Effector memory CD4-positive, alpha-beta T cell (primary cell): ENCODE measurements around the gene KCNA10.

Experiments used
- DNase-seq, 3 donors: peaks; one replicate each; pipeline ENCODE4 v3.0.0-alpha.2; 2020
- H3K27ac ChIP-seq: 2 replicates; pipeline ENCODE4 v1.7.0; 2013; ENCODE audit warnings: mild to moderate bottlenecking, low read length, moderate library complexity; ENCODE audit not compliant: insufficient read depth, poor library complexity, severe bottlenecking
- H3K27me3 ChIP-seq: replicated peaks from 2 replicates; pipeline ENCODE4 v1.7.0; 2013; ENCODE audit warnings: mild to moderate bottlenecking, low read length; ENCODE audit not compliant: insufficient read depth, control insufficient read depth, poor library complexity, severe bottlenecking
- H3K36me3 ChIP-seq: 2 replicates; pipeline ENCODE4 v1.7.0; 2013; ENCODE audit warnings: mild to moderate bottlenecking, low read length, moderate library complexity; ENCODE audit not compliant: control insufficient read depth, insufficient read depth
- H3K4me1 ChIP-seq: 2 replicates; pipeline ENCODE4 v1.7.0; 2013; ENCODE audit warnings: low read length, mild to moderate bottlenecking; ENCODE audit not compliant: control insufficient read depth, insufficient read depth, poor library complexity, severe bottlenecking
- H3K4me3 ChIP-seq: 2 replicates; pipeline ENCODE4 v1.7.0; 2013; ENCODE audit warnings: low read length, low read depth, mild to moderate bottlenecking; ENCODE audit not compliant: insufficient read depth, poor library complexity, severe bottlenecking
- H3K9me3 ChIP-seq: 2 replicates; pipeline ENCODE4 v1.7.0; 2013; ENCODE audit warnings: mild to moderate bottlenecking, low read length, moderate library complexity; ENCODE audit not compliant: control insufficient read depth
- total RNA-seq, 3 donors: gene quantifications; one replicate each; lab custom pipeline; 2026; lab: John Stamatoyannopoulos, UW

The KCNA10 gene
- 0 reads per million in 3 donors for total RNA-seq

DNA sequence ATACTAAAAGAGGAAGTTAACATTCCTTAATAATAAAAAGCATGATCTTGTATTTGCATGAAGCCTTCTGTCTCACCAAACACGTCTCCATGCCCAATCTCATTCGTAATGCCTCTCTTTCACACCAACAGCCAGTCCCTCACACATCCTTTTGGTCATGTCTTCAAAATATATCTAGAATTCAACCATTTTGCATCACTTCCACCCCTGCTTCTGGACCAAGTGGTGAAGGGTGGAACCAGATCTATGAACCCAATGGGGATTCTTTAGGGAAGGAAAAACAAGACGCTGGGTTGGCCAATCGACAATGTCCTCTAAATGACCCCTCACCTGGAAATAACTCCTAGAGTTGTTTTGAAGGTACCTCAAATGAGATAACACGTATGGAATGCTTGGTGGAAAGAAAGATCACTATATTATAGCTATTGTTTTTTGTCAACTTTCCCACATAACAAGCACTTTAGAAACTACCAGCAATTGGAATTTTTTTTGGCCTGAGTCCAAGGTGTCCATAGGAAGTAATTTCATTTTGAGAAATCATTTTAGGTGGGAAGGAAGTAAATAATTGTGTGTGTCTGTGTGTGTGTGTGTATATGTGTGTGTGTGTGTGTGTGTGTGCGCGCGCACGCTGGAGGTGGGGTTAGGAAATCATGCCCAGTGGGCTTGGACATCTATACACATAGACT, at the start of gene KCNA10:
KCNA10 (minus strand) TSS at position 51 of the 686 bp plus-strand sequence. CDS start 388 bp downstream, outside the sequence.
- H3K36me3 ChIP-seq, result no peaks in the 10 kb centered on the region
- H3K4me1 ChIP-seq, result peaks cover 1% of the 10 kb centered on the region
- H3K27ac ChIP-seq, result no peak within 1 kb of the TSS
- no peak within 1 kb of the TSS for H3K4me3 ChIP-seq
- no peaks in the 10 kb centered on the region for H3K27me3 ChIP-seq
- no peak for DNase-seq
- no peaks in the 10 kb centered on the region for H3K9me3 ChIP-seq

DNA sequence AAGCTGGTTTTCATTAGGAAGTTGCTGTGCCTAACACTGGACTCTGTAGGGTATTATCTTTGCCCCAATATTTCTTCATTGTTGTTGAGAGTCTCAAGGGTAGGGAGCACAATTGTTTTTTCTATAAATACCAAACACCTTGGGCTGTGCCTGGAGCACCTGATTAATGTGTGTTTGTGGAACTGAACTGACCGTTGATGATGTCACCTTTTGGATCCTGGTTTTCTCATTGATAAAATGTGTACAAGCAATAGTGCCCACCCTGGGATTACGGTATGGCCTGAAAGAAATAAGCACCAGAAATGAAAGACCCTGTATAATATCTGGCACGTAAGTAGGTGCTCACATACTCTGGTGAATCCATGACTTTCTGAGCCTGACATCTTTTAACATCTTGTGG, 47.9 kb upstream of the KCNA10 start:
- no peaks in the 10 kb centered on the region for H3K4me1 ChIP-seq
- no peaks in the 10 kb centered on the region for H3K9me3 ChIP-seq
- DNase-seq, result no peak
- no peaks in the 10 kb centered on the region for H3K36me3 ChIP-seq
- H3K4me3 ChIP-seq, result no peak overlapping the region
- H3K27me3 ChIP-seq, result no peaks in the 10 kb centered on the region
- no peak overlapping the region for H3K27ac ChIP-seq

DNA sequence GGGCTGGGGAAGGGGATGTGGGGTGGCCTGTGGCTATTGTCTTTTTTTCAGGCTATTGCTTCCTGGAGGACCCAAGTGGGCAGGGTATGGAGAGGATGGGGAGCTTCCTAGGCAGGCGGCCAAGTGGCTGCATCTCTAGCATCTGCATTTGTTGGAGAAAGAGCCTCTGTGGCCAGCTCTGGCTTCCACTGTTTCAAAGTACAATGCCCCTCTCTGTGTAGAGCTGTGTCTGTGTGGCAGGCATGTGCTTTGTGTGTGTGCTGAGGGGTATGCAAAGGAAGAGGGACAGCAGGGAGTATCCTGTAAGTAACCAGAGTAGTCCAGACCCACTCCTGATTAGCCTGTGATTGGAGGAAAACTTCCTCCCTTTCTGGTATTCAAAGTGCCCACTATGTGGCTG, 46.6 kb upstream of the KCNA10 start:
- no peak overlapping the region for H3K27ac ChIP-seq
- H3K4me3 ChIP-seq, result no peak overlapping the region
- no peaks in the 10 kb centered on the region for H3K4me1 ChIP-seq
- no peaks in the 10 kb centered on the region for H3K9me3 ChIP-seq
- no peaks in the 10 kb centered on the region for H3K27me3 ChIP-seq
- DNase-seq, result no peak
- no peaks in the 10 kb centered on the region for H3K36me3 ChIP-seq

DNA sequence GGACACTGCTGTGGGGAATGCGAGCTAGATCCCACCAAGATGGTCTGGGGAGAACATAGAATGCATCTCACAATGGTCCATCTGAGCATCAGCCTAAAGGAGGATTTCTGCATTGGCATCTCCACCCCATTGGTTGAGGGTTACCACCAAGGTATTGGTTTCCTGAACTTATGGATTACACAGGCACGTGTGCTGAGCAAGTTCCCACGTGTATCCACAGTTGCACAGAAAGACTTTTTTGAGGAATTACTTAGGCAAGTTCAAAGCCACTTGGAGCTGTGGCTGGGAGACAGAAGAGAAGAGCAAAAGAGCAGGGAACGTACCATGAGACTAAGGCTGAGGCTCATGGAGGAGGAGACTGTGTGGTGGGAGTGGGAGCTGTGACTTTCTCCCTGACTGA, 44.1 kb upstream of the KCNA10 start:
- no peaks in the 10 kb centered on the region for H3K27me3 ChIP-seq
- DNase-seq, result no peak
- H3K9me3 ChIP-seq, result no peaks in the 10 kb centered on the region
- no peak overlapping the region for H3K4me3 ChIP-seq
- no peaks in the 10 kb centered on the region for H3K36me3 ChIP-seq
- no peak overlapping the region for H3K27ac ChIP-seq
- H3K4me1 ChIP-seq, result no peaks in the 10 kb centered on the region

DNA sequence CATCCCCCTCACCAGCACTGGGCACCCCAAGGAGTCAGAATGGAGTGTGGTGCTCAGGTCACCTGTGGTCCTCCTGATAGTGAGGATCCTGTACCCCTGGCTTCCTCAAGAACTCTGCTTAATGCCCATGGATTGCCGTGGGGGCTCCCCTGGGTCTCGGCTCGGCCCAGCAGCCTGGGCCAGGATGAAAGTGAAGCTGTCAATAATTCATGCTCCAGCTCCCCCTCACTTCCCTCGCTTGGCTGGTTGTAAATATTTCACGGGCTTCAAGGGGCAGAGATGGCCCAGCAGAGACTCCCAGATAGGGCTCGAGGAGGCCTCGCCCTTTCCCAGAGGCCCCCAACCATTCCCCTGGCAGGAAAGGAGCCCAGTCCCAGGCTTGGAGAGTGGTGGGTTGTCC, 42.6 kb upstream of the KCNA10 start:
- H3K4me1 ChIP-seq, result no peaks in the 10 kb centered on the region
- no peak overlapping the region for H3K4me3 ChIP-seq
- H3K27ac ChIP-seq, result no peak overlapping the region
- no peak for DNase-seq
- H3K9me3 ChIP-seq, result no peaks in the 10 kb centered on the region
- no peaks in the 10 kb centered on the region for H3K36me3 ChIP-seq
- H3K27me3 ChIP-seq, result no peaks in the 10 kb centered on the region

DNA sequence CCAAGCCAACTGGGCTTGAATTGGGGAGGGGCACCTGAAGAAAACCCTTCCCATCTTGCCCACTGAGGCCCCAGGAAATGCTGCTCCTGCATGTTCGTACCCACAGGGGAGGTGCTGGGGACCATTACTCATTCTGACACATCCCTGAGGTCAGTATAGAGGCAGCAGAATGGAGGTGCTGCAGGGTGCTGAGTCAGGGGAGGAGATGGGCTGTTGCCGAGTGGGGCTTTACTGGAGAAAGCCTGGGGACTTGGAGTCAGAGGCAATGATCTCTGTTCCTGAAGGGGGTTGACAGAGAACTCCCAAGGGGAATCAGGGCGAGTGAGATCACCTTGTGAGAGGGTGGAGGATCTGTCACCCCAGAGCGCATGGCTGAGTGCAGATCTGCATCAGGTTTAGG, 40.2 kb upstream of the KCNA10 start:
- DNase-seq, result no peak
- Histone ChIP-seq H3K4me1 (no peaks in the 10 kb centered on the region), H3K27ac (no peak overlapping the region)

DNA sequence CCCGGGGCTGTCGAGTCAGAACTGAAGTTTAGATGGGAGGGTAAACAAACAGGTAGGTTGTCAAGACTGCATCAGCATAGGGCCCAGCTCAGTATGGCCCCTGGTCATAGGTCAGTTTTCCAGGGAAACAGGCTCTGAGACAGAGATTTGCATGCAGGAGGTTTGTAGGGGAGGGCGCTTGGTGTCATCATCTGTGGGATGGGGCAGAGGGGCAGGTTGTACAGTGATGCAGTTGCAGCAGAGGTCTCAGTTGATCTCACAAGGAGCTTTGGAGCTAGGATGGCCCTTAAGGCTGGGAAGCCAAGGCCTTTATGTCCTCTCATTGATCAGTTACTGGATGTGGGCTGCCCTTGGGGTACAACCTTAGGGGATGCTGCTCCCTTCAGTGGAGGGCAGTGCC, 38.5 kb upstream of the KCNA10 start:
- peaks cover 12% of the 10 kb centered on the region for H3K27me3 ChIP-seq
- no peaks in the 10 kb centered on the region for H3K36me3 ChIP-seq
- H3K4me1 ChIP-seq, result no peaks in the 10 kb centered on the region
- DNase-seq, result no peak
- no peak overlapping the region for H3K4me3 ChIP-seq
- no peaks in the 10 kb centered on the region for H3K9me3 ChIP-seq
- H3K27ac ChIP-seq, result no peak overlapping the region

More for the DNA sequence above, 40.2 kb upstream of the KCNA10 start:
- H3K4me3 ChIP-seq, result no peak overlapping the region
- no peaks in the 10 kb centered on the region for H3K36me3 ChIP-seq
- H3K27me3 ChIP-seq, result peaks cover 9% of the 10 kb centered on the region
- H3K9me3 ChIP-seq, result no peaks in the 10 kb centered on the region

DNA sequence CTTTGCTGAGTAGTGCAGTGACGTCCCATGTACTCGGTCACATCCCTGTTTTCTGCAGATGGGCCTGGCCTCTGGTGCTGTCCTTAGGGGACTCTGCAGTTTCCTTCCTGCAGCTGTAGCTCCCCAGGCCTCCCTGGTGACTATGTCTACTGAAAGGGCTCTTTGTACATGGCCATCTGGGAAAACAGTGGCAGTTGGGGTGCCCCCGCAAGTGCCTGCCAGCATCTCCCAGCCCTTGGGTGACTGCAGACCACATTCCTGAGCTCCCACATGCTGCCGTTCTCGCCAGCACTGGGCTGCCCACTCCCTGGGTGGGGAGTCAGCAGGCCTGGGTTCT, 37.5 kb upstream of the KCNA10 start:
- H3K27me3 ChIP-seq, result peaks cover 16% of the 10 kb centered on the region
- H3K27ac ChIP-seq, result no peak overlapping the region
- no peaks in the 10 kb centered on the region for H3K9me3 ChIP-seq
- no peaks in the 10 kb centered on the region for H3K36me3 ChIP-seq
- no peaks in the 10 kb centered on the region for H3K4me1 ChIP-seq
- DNase-seq, result no peak
- H3K4me3 ChIP-seq, result no peak overlapping the region

DNA sequence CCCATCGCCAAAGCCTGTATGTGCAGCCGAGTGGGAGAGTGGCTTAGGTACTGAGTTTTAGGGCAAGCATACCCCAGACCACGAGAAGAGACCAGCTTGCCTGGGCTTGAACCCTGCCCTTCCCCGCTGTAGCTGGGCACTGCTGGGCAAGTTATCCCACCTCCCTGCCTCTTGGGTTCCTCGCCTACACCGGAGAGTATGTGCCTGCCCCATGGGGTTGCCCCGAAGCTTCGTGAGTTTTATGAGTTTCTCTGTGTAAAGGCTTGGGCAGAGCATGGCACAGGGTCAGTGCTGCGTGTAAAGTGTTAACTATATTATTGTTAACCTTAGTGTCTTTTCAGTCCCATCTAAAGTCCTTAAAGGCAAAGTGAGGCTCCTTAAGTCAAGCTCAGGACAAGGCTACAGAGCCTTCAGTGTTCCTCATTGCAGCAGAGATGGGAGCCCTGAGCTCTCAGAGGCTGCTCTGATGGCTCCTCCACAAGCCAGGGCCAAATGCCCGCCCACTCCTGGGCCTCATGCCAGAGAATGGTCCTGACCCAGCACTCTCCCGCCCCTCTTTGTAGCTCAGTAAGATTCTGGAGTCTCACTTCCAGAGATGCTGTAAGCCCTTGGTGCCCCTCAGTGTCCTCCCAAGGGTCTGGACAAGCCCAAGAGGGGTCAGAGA, 37.0 kb upstream of the KCNA10 start:
- Histone ChIP-seq H3K36me3 (no peaks in the 10 kb centered on the region), H3K27me3 (peaks cover 16% of the 10 kb centered on the region), H3K27ac (no peak overlapping the region), H3K9me3 (no peaks in the 10 kb centered on the region), H3K4me1 (no peaks in the 10 kb centered on the region), H3K4me3 (peak overlapping the region; percentile 46)
- no peak for DNase-seq

DNA sequence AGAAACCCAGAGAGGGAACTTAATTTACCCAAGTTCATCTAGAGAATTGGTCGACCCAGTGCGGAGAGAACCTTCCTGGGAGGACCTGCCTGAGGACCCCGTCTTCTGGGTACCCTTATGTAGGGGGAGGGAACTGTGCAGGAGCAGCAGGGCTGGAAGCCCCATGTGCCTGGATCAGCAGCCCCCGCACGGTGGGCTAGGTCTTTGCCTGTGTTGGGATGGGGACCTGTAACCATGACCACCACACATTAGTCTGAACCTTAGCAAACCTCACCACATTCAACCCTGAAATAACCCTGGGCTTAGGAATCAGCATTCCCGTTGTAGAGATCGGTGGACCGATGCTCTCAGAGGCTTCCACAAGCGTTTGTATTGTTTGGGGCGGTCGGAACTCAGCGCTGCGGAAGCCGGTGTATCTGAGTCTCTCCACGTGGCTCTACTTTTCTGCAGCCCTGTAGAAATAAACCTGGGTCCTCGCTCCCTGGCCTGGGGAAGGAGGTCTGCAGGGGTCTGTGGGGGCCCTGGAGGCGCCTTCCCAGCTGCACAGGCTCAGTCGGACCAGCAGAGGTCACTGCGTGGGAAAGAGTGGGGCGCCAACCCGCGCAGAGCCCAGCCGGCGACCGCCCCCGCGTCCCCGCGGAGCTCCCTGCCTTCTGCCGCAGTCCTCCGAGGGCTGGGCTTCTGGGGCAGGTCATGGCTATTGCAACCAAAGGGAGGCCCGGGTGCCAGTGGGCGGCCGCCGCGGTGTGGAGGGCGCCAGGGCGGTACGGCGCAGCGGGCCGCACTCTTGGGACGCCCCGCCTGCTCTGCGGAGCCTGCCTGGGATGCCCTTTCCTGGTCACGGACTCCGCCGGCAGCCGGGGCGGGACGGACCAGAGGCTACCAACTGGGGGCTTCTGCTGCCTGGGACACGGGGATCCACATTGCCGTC, 36.2 kb upstream of the KCNA10 start:
- DNase-seq, result peak; percentile 13 to 19 (median 18)
- peak overlapping the region; percentile 46 for H3K4me3 ChIP-seq
- no peaks in the 10 kb centered on the region for H3K36me3 ChIP-seq
- no peaks in the 10 kb centered on the region for H3K9me3 ChIP-seq
- H3K4me1 ChIP-seq, result no peaks in the 10 kb centered on the region
- no peak overlapping the region for H3K27ac ChIP-seq
- H3K27me3 ChIP-seq, result peaks cover 16% of the 10 kb centered on the region
